Measurements from ENCODE around the gene WDR82. TPM values are rescaled to one million over a fixed set of nuclear protein-coding genes. Genes with fewer than 3 reads are reported as not detected.

Gene WDR82
- total RNA-seq, 1 donor from 2014 or later = 39.0 TPM

DNA sequence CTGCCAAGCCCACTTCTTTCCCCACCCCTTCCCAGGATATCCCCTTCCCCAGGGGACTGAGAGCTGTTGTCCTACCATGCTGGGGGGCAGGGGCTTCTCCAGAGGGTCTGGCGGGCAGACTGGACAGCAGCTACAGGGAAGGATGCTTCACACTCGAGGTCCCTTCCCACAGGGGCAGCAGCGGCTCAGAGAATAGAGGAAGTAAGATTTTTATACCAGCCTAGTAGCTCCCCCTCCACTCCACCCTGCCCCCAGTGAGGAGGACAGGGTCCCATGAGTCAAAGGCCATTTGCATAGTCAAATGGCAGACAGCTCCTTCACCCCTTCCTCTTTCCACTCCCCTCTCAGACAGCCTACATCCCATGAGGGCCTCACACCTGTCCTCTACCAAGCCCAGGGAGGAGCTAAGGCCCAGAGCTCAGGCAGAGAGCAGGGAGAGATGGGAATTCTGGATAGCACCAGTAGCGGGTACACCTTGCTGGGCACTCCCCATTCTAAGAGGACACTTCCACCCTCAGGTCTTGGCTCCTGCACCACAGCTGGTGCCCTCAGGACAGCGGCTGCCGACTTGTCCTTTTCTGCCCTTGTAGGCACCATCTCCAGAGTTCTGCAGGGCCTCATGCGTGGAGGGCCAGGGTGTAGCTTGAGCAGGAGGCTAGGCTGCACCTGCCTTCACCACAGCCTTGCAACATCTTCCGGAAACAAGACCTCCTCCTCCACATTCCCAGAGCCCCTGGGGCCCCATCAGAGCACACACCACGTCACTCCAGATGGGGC lies 52.8 kb downstream of the WDR82 start, which contains the start of gene TLR9:
Gene TLR9 (minus strand): TSS at position 194 of the 777 bp plus-strand sequence. CDS start 116 bp downstream, at position 78.
- DNase-seq (ENCODE audit: low spot score) = no peak

DNA sequence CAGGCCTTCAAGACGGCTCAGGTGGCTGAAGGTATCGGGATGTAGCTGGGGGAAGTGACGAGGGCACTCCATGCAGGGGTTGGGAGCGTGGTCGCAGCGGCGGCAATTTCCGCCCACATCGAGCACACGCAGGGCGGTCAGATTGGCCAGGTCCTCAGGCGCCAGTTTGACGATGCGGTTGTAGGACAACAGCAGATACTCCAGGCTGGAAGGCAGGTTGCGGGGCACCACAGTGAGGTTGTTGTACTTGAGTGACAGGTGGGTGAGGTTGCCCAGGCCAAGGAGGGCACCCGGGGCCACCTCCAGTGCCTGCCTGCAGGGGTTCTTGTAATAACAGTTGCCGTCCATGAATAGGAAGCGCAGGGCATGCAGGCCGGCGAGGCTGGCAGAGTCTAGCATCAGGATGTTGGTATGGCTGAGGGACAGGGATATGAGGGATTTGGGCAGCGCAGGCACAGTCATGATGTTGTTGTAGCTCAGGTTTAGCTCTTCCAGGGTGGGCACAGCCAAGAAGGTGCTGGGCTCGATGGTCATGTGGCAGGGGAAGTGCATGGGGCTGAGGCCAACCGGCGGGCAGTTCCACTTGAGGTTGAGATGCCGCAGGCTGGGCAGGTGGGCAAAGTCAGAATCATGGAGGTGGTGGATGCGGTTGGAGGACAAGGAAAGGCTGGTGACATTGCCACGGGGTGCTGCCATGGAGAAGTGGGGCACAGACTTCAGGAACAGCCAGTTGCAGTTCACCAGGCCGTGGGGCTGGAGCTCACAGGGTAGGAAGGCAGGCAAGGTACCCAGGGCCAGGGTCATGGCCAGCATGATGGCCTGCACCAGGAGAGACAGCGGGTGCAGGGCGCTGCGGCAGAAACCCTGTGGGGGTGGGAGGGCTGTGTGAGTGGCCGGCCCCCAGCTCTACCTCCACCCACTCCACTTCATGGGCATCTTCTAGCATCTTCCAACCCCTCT lies 54.7 kb downstream of the WDR82 start:
- no peak for DNase-seq (ENCODE audit: low spot score)

DNA sequence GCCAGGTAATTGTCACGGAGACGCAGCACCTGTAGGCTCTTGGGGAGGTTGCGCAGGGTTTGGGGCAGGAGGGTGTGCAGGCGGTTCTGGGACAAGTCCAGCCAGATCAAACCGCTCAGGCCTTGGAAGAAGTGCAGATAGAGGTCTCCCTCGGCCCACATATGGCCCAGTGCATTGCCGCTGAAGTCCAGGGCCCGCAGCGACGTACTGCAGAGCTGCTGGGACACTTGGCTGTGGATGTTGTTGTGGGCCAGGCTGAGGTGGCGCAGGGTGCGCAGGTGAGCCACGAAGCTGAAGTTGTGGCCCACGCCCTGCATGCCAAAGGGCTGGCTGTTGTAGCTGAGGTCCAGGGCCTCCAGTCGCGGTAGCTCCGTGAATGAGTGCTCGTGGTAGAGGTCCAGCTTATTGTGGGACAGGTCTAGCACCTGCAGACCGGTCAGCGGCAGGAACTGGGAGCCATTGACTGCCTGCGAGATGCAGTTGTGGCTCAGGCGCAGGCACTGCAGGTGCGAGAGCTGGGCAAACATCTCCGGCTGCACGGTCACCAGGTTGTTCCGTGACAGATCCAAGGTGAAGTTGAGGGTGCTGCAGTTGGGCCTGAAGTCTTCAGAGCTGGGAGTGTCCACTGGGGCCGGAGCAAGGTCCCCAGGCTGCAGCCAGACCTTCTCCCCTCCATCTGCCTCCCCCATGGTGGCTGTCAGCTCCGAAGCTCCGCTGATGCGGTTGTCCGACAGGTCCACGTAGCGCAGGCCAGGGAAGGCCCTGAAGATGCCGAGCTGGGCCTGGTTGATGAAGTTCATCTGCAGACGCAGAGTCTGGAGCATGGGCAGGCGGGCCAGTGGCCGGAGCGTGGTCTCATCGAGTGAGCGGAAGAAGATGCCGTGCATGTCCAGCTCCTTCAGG lies 55.9 kb downstream of the WDR82 start:
- DNase-seq (ENCODE audit: low spot score) = no peak

DNA sequence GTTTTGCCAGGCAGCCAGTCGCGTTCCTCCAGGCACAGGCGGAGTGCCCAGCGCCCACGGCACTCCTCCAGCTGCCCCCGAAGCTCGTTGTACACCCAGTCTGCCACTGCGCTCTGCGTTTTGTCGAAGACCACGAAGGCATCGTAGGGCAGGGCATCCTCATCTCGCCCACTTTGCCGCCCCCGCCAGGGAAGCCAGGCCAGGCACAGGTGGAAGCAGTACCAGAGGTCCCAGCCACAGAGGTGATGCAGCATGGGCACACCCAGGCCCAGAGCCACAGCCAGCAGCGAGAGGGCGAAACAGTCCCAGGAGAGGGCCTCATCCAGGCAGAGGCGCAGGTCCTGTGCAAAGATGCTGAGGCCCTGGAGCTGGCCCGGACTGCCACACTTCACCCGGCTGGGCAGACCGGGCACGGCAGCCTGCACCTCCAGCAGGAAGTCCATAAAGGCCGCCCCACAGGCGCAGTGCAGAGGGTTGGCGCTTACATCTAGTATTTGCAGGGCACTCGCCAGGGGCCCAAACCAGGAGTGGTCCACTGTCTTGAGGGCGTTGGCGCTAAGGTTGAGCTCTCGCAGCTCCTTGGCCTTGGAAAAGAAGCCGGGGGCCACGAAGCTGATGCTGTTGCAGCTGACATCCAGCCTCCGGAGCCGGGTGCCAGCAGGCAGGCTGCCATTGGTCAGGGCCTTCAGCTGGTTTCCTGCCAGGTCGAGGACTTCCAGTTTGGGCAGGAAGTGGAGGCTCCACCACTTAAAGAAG lies 56.7 kb downstream of the WDR82 start:
- DNase-seq (ENCODE audit: low spot score) = no peak

DNA sequence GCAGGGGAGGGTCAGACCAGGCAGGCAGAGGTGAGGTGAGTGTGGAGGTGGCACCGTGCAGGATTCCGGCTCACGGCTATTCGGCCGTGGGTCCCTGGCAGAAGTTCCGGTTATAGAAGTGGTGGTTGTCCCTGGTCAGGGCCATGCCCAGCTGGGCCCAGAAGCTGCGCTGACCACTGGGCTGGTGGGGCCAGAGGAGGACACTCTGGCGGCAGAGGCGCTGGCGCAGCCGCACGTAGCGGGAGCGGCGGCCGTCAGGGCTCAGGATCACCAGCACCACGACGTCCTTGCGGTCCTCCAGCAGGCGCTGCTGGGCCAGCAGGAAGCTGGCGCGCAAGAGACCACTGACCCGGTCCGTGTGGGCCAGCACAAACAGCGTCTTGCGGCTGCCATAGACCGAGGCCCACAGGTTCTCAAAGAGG lies 57.3 kb downstream of the WDR82 start:
- no peak for DNase-seq (ENCODE audit: low spot score)

DNA sequence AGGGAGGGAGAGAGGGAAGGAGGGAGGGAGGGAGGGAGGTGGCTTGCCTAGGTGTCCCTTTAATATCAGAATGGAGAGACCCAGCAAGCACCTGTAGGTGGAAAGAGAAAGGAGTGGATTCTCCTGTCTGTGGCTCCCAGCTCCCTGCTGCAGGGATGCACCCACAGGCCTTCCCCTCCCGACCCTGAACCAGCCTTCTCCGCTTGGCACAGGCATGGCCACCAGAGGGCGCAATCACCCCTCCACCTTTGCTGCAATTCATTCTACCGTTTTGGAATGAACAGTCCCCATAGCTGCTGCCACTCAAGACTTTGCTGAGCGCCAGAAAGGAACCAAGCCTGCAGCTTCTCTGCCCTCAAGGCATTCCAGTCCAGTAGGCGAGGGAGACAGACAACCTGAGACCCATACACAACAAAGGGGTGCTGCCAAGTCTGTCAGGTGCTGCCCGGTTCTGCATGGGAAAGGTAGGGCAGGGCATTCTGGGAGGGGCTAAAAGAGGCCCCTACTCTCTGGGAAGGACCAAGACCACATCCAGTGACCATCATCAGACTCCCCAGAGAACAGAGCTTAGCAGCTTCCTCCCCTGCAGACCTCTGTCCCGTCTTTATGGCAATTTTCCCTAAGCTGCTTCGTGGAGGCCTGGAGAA lies 57.9 kb downstream of the WDR82 start:
- peak; percentile 83 for DNase-seq (ENCODE audit: low spot score)

DNA sequence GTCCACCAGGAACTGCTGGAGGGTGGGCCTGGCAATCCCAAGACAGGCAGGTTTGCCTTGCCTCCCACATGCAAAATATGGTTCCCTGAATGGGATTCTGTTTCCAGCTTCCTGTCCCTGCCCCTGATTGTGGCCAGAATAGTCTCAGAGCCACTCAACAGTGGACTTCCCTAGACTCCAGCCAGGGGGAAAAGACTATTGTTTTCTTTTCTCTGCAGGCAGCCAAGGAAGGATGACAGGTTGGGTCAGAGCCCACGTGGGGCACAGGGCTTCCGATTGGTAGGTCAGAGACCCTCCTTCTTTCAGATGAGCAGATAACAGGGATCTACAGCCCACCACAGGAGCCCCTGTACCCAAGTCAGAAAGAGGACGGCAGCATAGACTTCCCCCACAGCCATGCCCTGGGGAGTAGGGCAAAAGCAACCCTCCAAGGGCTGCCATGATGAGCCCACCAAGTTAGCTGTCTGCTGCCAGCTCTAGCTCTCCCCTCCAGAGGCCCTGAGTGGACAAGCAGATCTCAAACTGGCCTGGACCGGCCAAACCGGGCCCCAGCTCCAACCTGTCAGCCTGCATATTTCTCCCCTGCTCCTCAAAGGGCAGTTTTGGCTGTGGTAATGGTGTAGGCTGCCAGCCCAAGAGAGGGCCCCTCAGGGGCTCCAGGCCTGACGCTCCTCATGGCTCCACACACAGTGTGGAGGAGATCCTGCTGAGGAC lies 59.4 kb downstream of the WDR82 start:
- DNase-seq (ENCODE audit: low spot score) = peak; percentile 61

DNA sequence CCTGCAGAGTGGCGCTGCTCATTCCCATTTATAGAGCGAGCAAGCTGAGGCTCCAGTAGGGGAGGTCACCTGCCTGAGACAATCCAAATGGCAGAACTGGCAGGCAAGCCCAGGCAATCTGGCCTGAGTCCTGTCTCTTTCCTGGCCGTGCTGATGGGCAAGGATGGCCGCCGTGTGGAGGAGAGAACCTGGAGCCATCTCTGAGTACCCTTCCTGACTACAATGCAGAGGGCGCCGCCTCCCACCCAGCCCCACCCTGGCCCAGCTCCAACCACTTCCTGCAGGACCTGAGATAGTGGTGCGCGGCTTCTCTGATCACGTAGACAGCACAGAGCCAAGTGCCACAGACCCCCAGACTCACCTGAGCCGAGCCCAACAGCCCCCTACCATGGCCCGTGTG lies 60.0 kb downstream of the WDR82 start:
- no peak for DNase-seq (ENCODE audit: low spot score)

DNA sequence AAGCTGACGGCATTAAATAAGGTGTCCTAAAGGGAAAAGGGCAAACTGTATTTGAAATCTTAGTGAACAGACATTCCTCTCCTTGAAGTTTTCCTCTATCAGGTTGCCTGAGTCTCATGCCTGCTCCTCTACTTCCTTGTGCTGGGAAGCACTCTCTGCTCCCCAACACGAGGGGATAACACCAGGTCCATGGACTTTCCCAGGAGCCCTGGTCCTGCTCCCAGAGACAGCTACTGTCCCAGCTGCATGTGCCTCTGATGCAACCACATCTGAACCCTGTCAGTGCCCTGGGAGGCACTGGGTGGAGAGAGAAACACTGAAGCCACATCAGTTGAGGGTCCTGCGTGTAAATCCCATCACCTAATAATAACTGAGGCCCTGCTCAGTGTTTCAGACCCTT lies 60.4 kb downstream of the WDR82 start:
- no peak for DNase-seq (ENCODE audit: low spot score)

DNA sequence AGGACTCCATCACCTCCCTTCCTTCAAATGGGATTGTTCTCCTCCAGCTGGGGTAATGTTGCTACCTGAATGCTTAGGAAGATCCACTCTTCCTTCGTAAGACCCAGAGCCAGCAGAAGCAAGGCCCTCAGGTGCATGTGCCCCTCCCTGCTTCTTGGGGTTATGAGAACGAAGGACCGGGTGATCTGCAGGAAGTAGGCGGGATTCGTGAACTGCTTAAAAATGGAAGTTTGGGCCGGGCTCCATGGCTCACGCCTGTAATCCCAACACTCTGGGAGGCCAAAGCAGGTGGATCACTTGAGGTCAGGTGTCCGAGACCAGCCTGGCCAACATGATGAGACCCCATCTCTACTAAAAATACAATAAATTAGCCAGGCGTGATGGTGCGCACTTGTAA lies 61.0 kb downstream of the WDR82 start:
- DNase-seq (ENCODE audit: low spot score) = no peak

DNA sequence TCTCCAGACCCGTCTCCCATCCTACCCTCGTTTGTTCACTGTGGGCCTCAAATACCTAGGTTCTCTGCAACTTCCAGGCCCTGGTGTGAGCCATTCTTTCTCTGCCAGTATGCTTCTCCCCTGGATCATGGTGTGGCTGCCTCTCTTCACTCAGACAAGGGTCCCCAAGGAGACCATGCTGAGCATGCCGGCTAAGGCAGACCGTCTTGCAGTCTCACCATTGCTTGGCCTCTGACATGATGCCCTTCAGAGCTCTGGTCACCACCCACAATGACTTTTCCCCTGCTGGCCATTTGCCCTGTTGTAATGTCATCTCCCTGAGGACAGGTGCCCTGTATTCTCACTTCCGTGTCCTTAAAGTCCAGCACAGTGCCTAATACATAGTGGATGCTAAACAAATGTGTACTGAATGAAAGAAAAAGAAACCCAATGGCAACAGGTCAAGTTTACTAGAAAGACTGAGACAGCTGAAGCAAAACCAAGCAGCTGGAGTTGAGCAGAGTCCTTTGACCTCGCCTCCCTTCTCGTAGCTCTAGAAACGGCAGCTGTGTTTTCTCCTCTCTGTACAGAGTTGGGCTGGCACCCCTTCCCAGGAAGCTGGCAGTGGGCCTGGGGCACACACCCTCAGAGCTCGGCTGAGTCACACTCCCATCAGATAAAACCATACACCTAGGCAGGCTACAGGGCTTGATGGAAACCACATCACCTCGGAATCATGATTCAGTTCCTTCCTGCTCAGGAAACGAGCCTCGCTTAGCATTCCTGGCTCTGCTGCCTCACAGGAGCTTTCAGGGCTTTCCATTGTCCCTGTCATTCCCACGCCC lies 61.7 kb downstream of the WDR82 start:
- DNase-seq (ENCODE audit: low spot score) = peak; percentile 63

DNA sequence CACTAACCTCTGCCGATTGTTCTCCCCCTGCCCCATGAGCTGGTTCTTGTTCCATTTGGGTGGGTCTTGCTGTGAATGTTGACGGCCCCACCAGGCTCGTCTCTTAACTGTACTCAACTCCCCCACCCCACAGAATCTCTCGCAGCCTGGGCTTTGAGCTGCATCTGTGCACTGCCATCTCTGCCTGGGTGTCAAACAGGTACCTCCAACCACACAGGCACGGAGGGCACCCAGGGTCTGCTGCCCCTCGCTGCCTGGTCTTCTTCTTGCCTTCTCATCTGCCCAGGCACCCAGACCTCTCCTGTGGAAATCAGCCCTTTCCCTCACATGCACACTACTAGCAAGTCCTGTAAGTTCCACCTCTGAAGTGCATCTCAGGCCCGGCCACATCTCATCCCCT lies 63.1 kb downstream of the WDR82 start:
- no peak for DNase-seq (ENCODE audit: low spot score)

DNA sequence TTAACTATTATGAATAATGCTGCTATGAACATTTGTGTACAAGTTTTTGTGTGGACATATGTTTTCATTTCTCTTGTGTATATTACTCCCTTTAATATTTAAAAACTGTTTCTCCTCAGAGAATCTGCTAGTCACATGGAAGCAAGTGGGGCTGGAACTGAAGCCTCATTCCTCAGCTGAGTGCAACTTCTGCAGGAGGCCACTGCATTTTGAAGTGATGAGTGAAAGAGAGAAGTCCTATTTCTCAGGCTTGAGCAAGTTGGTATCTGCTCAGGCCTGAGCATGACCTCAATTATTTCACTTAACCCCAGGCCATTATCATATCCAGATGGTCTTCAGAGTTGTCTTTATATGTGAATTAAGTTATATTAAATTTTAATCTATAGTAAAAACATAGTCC lies 64.5 kb downstream of the WDR82 start:
- DNase-seq (ENCODE audit: low spot score) = no peak

DNA sequence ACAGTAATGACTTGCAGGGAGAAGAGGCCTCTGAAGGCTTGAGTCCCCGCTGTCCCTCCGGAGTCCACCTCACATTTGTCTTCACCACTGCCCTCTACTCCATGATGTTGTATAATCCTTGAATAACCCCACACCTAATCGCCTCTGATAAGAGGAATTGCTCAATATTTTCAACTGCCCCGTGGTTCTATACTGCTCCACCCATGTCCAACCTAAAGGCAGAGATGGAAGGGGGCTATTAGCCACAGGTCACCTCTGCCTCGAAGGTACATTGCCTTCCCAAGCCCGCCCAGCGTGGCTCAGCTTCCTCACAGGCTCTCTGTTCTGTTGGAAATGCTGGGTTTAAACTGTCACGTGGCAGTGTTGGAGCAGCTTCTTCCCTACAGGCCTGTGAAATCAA lies 65.4 kb downstream of the WDR82 start:
- no peak for DNase-seq (ENCODE audit: low spot score)

DNA sequence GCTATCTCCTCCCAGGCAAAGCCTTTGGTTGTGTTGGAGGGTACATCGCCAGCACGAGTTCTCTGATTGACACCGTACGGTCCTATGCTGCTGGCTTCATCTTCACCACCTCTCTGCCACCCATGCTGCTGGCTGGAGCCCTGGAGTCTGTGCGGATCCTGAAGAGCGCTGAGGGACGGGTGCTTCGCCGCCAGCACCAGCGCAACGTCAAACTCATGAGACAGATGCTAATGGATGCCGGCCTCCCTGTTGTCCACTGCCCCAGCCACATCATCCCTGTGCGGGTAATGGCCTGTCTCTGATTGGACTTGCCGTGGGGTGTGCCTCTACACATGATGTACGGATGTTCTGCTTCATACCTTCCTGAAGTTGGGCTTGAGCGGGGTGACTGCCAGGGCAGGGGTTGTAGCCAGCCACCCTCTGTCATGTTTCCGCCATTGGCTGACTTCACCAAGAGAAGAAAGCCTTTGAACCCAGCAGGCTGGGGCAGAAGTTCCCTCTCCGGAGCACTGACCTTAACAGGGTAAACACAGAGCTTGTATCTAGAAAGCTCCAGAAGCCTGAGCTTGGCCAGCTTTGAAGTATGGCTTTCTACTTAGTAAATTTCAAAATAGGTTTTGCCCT lies 67.1 kb downstream of the WDR82 start:
- DNase-seq (ENCODE audit: low spot score) = no peak

DNA sequence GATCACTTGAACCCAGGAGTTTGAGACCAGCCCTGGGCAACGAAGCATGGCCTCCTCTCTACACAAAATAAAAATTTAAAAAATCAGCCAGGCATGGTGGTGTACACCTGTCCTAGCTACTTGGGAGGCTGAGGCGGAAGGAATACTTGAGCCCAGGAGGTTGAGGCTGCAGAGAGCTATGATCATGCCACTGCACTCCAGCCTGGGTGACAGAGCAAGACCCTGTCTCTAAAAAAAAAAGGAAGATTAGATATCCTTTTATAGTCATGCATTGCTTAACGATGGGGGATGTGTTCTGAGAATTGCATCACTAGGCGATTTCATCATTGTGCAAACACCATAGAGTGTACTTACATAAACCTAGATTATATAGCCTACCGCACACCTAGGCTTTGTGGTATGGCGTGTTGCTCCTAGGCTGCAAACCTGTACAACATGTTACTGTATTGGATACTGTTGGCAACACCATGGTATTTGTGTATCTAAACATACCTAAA lies 67.9 kb downstream of the WDR82 start:
- no peak for DNase-seq (ENCODE audit: low spot score)

DNA sequence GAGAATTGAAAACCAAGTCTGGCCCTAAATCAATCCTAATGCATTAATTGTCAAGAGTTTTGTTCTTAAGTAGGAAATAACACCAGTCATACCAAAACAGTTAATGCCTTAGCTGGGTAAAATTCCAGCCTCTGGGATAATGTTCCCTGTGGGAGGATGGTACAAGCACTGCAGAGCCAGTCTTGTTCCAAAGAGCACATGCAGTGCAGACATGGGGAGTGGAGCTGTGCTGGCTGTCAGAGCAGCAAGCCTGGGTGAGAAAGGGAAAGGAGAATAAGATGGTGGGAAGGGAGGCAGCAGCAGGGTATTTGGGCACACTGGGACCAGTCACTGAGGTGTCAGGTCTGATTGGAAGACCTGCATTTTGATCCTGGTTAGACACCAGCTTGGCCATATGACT lies 68.4 kb downstream of the WDR82 start:
- DNase-seq (ENCODE audit: low spot score) = no peak

DNA sequence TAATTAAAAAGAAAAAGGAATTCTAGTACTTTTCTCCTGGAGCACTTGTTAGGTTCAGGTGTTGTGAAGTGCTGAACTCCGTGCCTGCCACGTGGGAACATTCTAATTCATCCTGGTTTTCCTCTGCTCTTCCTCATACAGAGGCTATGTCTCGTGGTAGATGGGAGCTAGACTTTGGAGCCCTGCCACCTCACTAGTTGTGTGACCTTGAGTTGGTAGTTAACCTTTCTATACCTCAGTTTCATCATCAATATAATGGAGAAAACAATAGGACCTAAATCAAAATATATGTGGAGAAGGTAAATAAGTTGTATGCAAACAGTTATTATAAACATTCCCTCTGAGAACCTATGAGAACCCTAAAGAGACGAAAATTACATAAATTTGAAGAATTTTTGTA lies 69.9 kb downstream of the WDR82 start:
- no peak for DNase-seq (ENCODE audit: low spot score)

Data from umbilical cord (tissue), 2 donors.